Erythroblast (primary cell): ENCODE data around the gene TRIM61.

Experiments used
- GATA1 ChIP-seq: IDR thresholded peaks from 2 replicates; pipeline ENCODE4 v1.6.1; 2011; ENCODE audit warnings: low read depth, mild to moderate bottlenecking, control low read depth, low read length, moderate library complexity
- POLR2A ChIP-seq: IDR thresholded peaks from 2 replicates; pipeline ENCODE4 v1.6.1; 2011; ENCODE audit warnings: mild to moderate bottlenecking, low read length

DNA sequence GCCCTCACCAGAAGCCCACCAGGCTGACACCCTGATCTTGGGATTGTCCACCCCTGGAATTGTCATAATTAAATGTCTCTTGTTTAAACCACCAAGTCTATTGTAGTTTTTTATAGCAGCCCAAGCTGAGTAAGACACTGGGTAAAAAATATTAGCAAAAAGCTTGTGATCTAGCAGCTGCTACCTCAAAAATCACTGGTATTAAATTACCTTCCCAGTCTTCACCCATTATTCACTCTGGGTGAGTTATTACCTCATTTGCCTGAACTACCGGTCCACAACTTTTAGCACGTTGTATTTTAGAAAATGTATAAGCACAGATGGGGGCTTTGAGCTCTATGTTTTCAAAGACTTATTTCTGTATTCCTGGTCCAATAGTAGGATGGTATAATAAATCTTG, 12.0 kb upstream of the TRIM61 start:
- no peak for TF ChIP-seq POLR2A
- no peak for TF ChIP-seq GATA1
